Adrenal gland (tissue), 12 donors: ENCODE results near the gene POC1A. TPM values are rescaled to one million over a fixed set of nuclear protein-coding genes. Genes with fewer than 3 reads are reported as not detected.

ENCODE experiments used
- DNase-seq, 7 donors: peaks; one replicate each; pipeline ENCODE4 v3.0.0-alpha.2; 2019 to 2020
- H3K27ac ChIP-seq, 5 donors: fragments of 200-600 bp; sonication (generic) in 4 of 5; 1 replicate in 3 of 5; 2 replicates in 2 of 5; pipeline versions ENCODE4 v1.5.1 to v1.8.0; 2016 to 2020; ENCODE audit warnings: mild to moderate bottlenecking in 1 of 5
- H3K27me3 ChIP-seq: fragments of 200-600 bp; 2 replicates; pipeline ENCODE4 v1.8.0; 2021
- H3K36me3 ChIP-seq, 2 donors: fragments of 200-600 bp; replicated peaks in 1 of 2; 1 replicate in 1 of 2; 2 replicates in 1 of 2; pipeline versions ENCODE4 v1.5.1 to v1.8.0; 2018 to 2022
- H3K4me1 ChIP-seq, 2 donors: fragments of 200-600 bp; replicated peaks in 1 of 2; 1 replicate in 1 of 2; 2 replicates in 1 of 2; pipeline versions ENCODE4 v1.5.1 to v1.8.0; 2018 to 2021
- H3K4me3 ChIP-seq, 4 donors: fragments of 200-600 bp; sonication (generic) in 3 of 4; one replicate each; pipeline ENCODE4 v1.5.1; 2016 to 2018
- H3K9me3 ChIP-seq, 3 donors: fragments of 200-600 bp; sonication (generic) in 1 of 3; replicated peaks in 1 of 3; 1 replicate in 2 of 3; 2 replicates in 1 of 3; pipeline versions ENCODE4 v1.5.1 to v1.8.0; 2016 to 2021
- POLR2A ChIP-seq, 2 donors: fragments of 450-650 bp; IDR thresholded peaks; one replicate each; pipeline ENCODE4 v1.6.1; 2017; ENCODE audit warnings: antibody characterized with exemption in 2 of 2, mild to moderate bottlenecking in 2 of 2, moderate library complexity in 1 of 2
- WGBS, 4 donors: extraction: QIAGEN DNeasy Blood & Tissue Kit in 2 of 4; methylation state at CpG; one replicate each; pipeline versions ENCODE4 v1.1.5 to v1.1.7; 2013 to 2017; 5-methylcytosine and 5-hydroxymethylcytosine counted together
- intact Hi-C, 2 donors: fragments of 100-400 bp; cut with DNase I; formaldehyde crosslinking; loops; one replicate each; pipeline versions ENCODE4 v1.14.1 to v1.15.0; 2022 to 2023
- polyA plus RNA-seq, 3 donors: library from polyadenylated mRNA; stranded (reverse); fragments of 200-250 nt in 2 of 3; fragments of 350-450 nt in 1 of 3; fragmentation: Illumina TruSeq in 1 of 3; extraction: RNeasy Lipid Tissue Mini Kit (QIAGEN cat#74804) in 1 of 3; gene quantifications; one replicate each; pipeline ENCODE4 v1.2.3, GENCODE V29; 2013 to 2014
- total RNA-seq, 9 donors: library from RNA; depleted of rRNA in 4 of 9; stranded (reverse); fragments of >200 nt in 4 of 9; fragments of 120-200 nt in 1 of 9; fragmentation: NEBNext Ultra II Directional in 1 of 9; extraction: Animal tissue kit (Norgen Biotek cat#: 25700) in 1 of 9; gene quantifications; one replicate each; pipeline versions ENCODE4 v1.1.0 to v1.2.4, GENCODE V29; 2013 to 2023
- TF ChIP-seq, protein P1 (sequence below), 6 experiments: fragments of 450-650 bp in 4 of 6; fragments of 200-600 bp in 2 of 6; sonication (generic) in 1 of 6; IDR thresholded peaks; 1 replicate in 5 of 6; 2 replicates in 1 of 6; pipeline versions ENCODE4 v1.5.1 to v1.8.0; 2016 to 2021; ENCODE audit warnings: antibody characterized with exemption in 6 of 6, mild to moderate bottlenecking in 2 of 6, moderate library complexity in 1 of 6
- donor health status: healthy with polysubstance abuse.
- donor health status: Bipolar disorder and iron deficiency.
- donor health status: DM: yes; HTN: yes; CAD: no.
- donor health status: DM: no; HTN: no; CAD: no.
- donor health status: DM: no; HTN: no; CAD: no.
- donor health status: DM: yes; HTN: yes; CAD: no.

Gene POC1A
- total and polyA plus RNA-seq, 12 donors: 2.0 to 8.4 (median 5.5) TPM

DNA sequence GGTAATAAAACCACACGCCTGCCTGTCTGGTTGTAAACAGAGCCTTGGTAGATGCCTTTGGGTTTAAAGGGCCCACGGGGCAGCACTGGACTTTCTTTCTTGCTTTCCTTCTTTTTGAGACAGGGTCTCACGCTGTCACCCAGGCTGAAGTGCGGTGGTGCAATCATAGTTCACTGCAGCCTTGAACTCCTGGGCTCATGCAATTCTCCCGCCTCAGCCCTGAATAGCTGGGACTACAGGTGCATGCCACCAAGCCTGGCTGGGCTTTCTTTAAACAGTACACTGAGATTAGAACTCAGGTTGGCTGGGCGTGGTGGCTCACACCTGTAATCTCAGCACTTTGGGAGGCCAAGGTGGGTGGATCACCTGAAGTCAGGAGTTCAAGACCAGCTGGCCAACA lies 42.2 kb downstream of the POC1A start:
- no peak overlapping the region for H3K27ac ChIP-seq
- DNase-seq: no peak
- no peaks in the 10 kb centered on the region for H3K27me3 ChIP-seq
- H3K4me3 ChIP-seq: no peak overlapping the region
- intact Hi-C loops: loop anchor here in 1 of 2 donors (10.0 kb wide), 1 partner anchor 47 kb away; no protein-coding TSS in a partner anchor
- H3K36me3 ChIP-seq: no peaks in the 10 kb centered on the region
- no peaks in the 10 kb centered on the region for H3K9me3 ChIP-seq
- WGBS, 4 donors: 87 to 91% (median 89%) methylated on average over 6 of the region's 6 CpGs
- TF ChIP-seq, protein P1, sequence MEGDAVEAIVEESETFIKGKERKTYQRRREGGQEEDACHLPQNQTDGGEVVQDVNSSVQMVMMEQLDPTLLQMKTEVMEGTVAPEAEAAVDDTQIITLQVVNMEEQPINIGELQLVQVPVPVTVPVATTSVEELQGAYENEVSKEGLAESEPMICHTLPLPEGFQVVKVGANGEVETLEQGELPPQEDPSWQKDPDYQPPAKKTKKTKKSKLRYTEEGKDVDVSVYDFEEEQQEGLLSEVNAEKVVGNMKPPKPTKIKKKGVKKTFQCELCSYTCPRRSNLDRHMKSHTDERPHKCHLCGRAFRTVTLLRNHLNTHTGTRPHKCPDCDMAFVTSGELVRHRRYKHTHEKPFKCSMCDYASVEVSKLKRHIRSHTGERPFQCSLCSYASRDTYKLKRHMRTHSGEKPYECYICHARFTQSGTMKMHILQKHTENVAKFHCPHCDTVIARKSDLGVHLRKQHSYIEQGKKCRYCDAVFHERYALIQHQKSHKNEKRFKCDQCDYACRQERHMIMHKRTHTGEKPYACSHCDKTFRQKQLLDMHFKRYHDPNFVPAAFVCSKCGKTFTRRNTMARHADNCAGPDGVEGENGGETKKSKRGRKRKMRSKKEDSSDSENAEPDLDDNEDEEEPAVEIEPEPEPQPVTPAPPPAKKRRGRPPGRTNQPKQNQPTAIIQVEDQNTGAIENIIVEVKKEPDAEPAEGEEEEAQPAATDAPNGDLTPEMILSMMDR (IDR thresholded peaks at IDR 0.05): no peak
- TF ChIP-seq POLR2A (IDR thresholded peaks at IDR 0.05): no peak
- peaks cover 3 to 27% of the 10 kb centered on the region in 2 donors for H3K4me1 ChIP-seq

DNA sequence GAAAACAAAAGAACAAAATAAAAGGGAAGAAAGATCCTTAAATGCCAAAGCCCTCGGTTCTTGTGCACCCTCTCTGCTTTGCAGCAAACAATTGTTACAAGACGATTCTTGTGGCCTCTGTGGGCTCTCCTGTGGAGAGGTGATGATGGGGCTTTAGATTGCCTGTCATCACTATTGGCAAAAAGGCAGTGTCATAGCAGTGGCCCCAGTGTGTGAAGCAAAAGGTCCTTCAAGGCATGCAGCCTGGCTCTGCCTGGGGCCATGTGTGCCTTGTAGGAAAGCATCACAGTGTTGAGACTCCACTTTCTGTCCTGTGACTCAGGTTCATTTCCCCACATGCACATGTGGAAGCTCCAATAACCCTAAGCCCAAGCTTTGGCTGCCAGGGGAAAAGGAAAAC lies 43.7 kb downstream of the POC1A start:
- Histone ChIP-seq H3K36me3 (no peaks in the 10 kb centered on the region), H3K9me3 (no peaks in the 10 kb centered on the region), H3K27ac (no peak overlapping the region), H3K27me3 (no peaks in the 10 kb centered on the region), H3K4me3 (no peak overlapping the region), H3K4me1 (peaks cover 3 to 27% of the 10 kb centered on the region in 2 donors)
- 91 to 96% (median 95%) methylated on average over 2 of the region's 2 CpGs for WGBS, 4 donors
- no peak for TF ChIP-seq POLR2A (IDR thresholded peaks at IDR 0.05)
- TF ChIP-seq, protein P1 (IDR thresholded peaks at IDR 0.05): no peak
- DNase-seq: no peak
- intact Hi-C loops: loop anchor here in 1 of 2 donors (10.0 kb wide), 1 partner anchor 46 kb away; no protein-coding TSS in a partner anchor

DNA sequence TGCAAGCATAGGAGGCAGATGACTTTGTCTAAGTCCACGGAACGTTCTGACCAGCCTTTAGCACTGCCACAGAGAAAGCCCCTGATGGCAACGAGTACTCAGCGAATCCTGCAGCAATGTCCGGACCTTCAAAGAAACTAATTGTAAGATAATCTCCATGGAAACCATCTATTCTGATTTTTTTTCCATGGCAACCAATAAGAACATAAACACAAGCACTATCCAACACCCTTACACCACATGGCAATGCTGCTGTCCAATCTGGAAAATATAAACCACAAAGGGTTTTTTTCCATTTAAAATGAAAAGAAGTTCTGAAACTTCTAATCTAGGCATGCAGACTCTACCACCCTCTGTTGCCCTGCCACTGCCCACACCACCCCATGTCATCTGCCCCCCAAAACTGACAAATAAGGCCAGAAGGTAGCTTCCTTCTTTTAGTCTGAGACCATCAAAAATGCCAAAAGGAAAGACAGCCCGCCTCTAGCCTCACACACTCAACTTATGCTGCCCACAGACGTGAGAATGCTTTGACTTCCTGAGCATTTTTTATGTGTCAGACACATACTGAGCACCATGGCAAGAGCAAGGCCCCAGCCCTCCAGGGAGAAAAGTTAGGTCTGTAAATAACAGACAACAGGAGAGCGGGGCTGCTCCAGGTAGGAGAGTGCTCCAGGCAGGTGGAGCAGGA lies 44.5 kb downstream of the POC1A start:
- intact Hi-C loops: loop anchor here in 1 of 2 donors (10.0 kb wide), 1 partner anchor 45 kb away; no protein-coding TSS in a partner anchor
- peak in 3 of 7 donors; percentile 35 to 74 (median 42) for DNase-seq

More for the DNA sequence above, 44.5 kb downstream of the POC1A start:
- Histone ChIP-seq H3K36me3 (no peaks in the 10 kb centered on the region), H3K9me3 (no peaks in the 10 kb centered on the region), H3K27me3 (no peaks in the 10 kb centered on the region), H3K4me1 (peaks cover 3 to 27% of the 10 kb centered on the region in 2 donors), H3K27ac (peak overlapping the region in 1 of 5 donors; percentile 28), H3K4me3 (no peak overlapping the region)
- TF ChIP-seq, protein P1 (IDR thresholded peaks at IDR 0.05): no peak
- no peak for TF ChIP-seq POLR2A (IDR thresholded peaks at IDR 0.05)
- whole genome bisulfite sequencing, 4 donors: 33 to 47% (median 37%) methylated on average over 8 of the region's 8 CpGs
